Smooth muscle cell (in vitro differentiated cells): ENCODE measurements around the gene NSD1. TPM values are rescaled to one million over a fixed set of nuclear protein-coding genes. Genes with fewer than 3 reads are reported as not detected.

ENCODE experiments used
- DNase-seq: peaks from one replicate; lab custom pipeline; 2025; ENCODE audit not compliant: unreplicated experiment; lab: John Stamatoyannopoulos, UW
- H2AFZ ChIP-seq: fragments of 200-600 bp; sonication (generic); 2 replicates; pipeline ENCODE4 v1.6.0; 2016; ENCODE audit warnings: antibody characterized with exemption, low read depth, mild to moderate bottlenecking
- H3F3A ChIP-seq: fragments of 200-600 bp; sonication (generic); 2 replicates; pipeline ENCODE4 v1.6.0; 2017; ENCODE audit warnings: antibody characterized with exemption, low read depth
- H3K27ac ChIP-seq: fragments of 200-600 bp; sonication (generic); 2 replicates; pipeline ENCODE4 v1.5.1; 2016; ENCODE audit warnings: low read depth, mild to moderate bottlenecking
- H3K27me3 ChIP-seq: fragments of 200-600 bp; sonication (generic); 2 replicates; pipeline ENCODE4 v1.6.1; 2016; ENCODE audit warnings: low read depth, mild to moderate bottlenecking
- H3K36me3 ChIP-seq: fragments of 200-600 bp; sonication (generic); 2 replicates; pipeline ENCODE4 v1.5.1; 2016; ENCODE audit warnings: low read depth
- H3K4me1 ChIP-seq: fragments of 200-600 bp; sonication (generic); 2 replicates; pipeline ENCODE4 v1.5.1; 2016; ENCODE audit warnings: low read depth
- H3K4me2 ChIP-seq: fragments of 200-600 bp; sonication (generic); 2 replicates; pipeline ENCODE4 v1.6.0; 2016; ENCODE audit warnings: mild to moderate bottlenecking
- H3K4me3 ChIP-seq: fragments of 200-600 bp; sonication (generic); 2 replicates; pipeline ENCODE4 v1.5.1; 2016; ENCODE audit warnings: mild to moderate bottlenecking
- H3K79me2 ChIP-seq: fragments of 200-600 bp; sonication (generic); 2 replicates; pipeline ENCODE4 v1.6.0; 2016; ENCODE audit warnings: low read depth, mild to moderate bottlenecking
- H3K9ac ChIP-seq: fragments of 200-600 bp; sonication (generic); 2 replicates; pipeline ENCODE4 v1.6.0; 2016; ENCODE audit warnings: low read depth
- H3K9me3 ChIP-seq: fragments of 200-600 bp; sonication (generic); replicated peaks from 2 replicates; pipeline ENCODE4 v1.5.1; 2016; ENCODE audit warnings: low read depth
- H4K20me1 ChIP-seq: fragments of 200-600 bp; sonication (generic); 2 replicates; pipeline ENCODE4 v1.6.0; 2016; ENCODE audit warnings: low read depth
- CTCF ChIP-seq: fragments of 200-600 bp; sonication (generic); IDR thresholded peaks from 2 replicates; pipeline ENCODE4 v1.5.1; 2017; ENCODE audit warnings: borderline replicate concordance, mild to moderate bottlenecking, antibody characterized with exemption; ENCODE audit not compliant: insufficient read depth, poor library complexity, severe bottlenecking
- WGBS: methylation state at CpG from one replicate; pipeline ENCODE4 v1.1.7; 2016; ENCODE audit warnings: low lambda C conversion rate; 5-methylcytosine and 5-hydroxymethylcytosine counted together
- polyA plus RNA-seq: library from polyadenylated mRNA; unstranded; fragments of >200 nt; fragmentation: Nextera tagmentation; extraction: Ambion mirVana; gene quantifications from 2 replicates; pipeline ENCODE4 v1.2.1, GENCODE V29; 2016
- total RNA-seq: library from RNA; depleted of rRNA; stranded (reverse); fragments of >200 nt; gene quantifications from 2 replicates; pipeline ENCODE4 v1.2.3, GENCODE V29; 2014

NSD1 gene
- total and polyA plus RNA-seq, 2 experiments from 2014 or later = 22.6 to 38.2 TPM

GRCh38 chr5:177316005-177316404 is 182.4 kb downstream of the NSD1 start:
- no peaks in the 10 kb centered on the region for H3K27me3 ChIP-seq
- H3F3A ChIP-seq = peaks cover 3% of the 10 kb centered on the region
- no peaks in the 10 kb centered on the region for H3K36me3 ChIP-seq
- H2AFZ ChIP-seq = no peak overlapping the region
- H3K4me1 ChIP-seq = no peaks in the 10 kb centered on the region
- no peak overlapping the region for H3K9ac ChIP-seq
- no peak overlapping the region for H3K27ac ChIP-seq
- no peak overlapping the region for H3K4me3 ChIP-seq
- TF ChIP-seq CTCF = no peak
- no peaks in the 10 kb centered on the region for H3K9me3 ChIP-seq
- H3K4me2 ChIP-seq = no peak overlapping the region
- H3K79me2 ChIP-seq = no peaks in the 10 kb centered on the region
- peaks cover 39% of the 10 kb centered on the region for H4K20me1 ChIP-seq
- 98% methylated on average over 3 of the region's 3 CpGs for WGBS
- no peak for DNase-seq

- H3K4me1 ChIP-seq = no peaks in the 10 kb centered on the region
- H3K27ac ChIP-seq = no peak overlapping the region
- H3K79me2 ChIP-seq = no peaks in the 10 kb centered on the region
- DNase-seq = peak; percentile 15
- H3K9me3 ChIP-seq = no peaks in the 10 kb centered on the region
- H4K20me1 ChIP-seq = peaks cover 21% of the 10 kb centered on the region
- no peak overlapping the region for H3K4me2 ChIP-seq
- peak; percentile 81 for TF ChIP-seq CTCF
- H3K36me3 ChIP-seq = no peaks in the 10 kb centered on the region
- WGBS = 29% methylated on average over 7 of the region's 7 CpGs
- no peak overlapping the region for H2AFZ ChIP-seq
- no peak overlapping the region for H3K4me3 ChIP-seq
- no peaks in the 10 kb centered on the region for H3K27me3 ChIP-seq
- no peak overlapping the region for H3K9ac ChIP-seq
- H3F3A ChIP-seq = peaks cover 3% of the 10 kb centered on the region
These were observed 184.4 kb downstream of the NSD1 start for GRCh38 chr5:177317959-177318377.

- H3K9me3 ChIP-seq = no peaks in the 10 kb centered on the region
- no peaks in the 10 kb centered on the region for H3K4me1 ChIP-seq
- no peak overlapping the region for H2AFZ ChIP-seq
- 94% methylated on average over 14 of the region's 14 CpGs for WGBS
- no peak overlapping the region for H3K4me3 ChIP-seq
- H3K27me3 ChIP-seq = no peaks in the 10 kb centered on the region
- no peaks in the 10 kb centered on the region for H3K79me2 ChIP-seq
- H3K9ac ChIP-seq = no peak overlapping the region
- H3F3A ChIP-seq = peaks cover 3% of the 10 kb centered on the region
- no peaks in the 10 kb centered on the region for H3K36me3 ChIP-seq
- no peak overlapping the region for H3K27ac ChIP-seq
- DNase-seq = no peak
- H4K20me1 ChIP-seq = peaks cover 17% of the 10 kb centered on the region
- no peak overlapping the region for H3K4me2 ChIP-seq
- TF ChIP-seq CTCF = no peak
These were observed 186.5 kb downstream of the NSD1 start for GRCh38 chr5:177319913-177320588.

- DNase-seq = no peak
- no peak overlapping the region for H3K27ac ChIP-seq
- WGBS = 96% methylated on average over 7 of the region's 7 CpGs
- H3K9me3 ChIP-seq = no peaks in the 10 kb centered on the region
- no peaks in the 10 kb centered on the region for H3K4me1 ChIP-seq
- H3K9ac ChIP-seq = no peak overlapping the region
- peaks cover 3% of the 10 kb centered on the region for H3F3A ChIP-seq
- no peak overlapping the region for H3K4me2 ChIP-seq
- H3K79me2 ChIP-seq = no peaks in the 10 kb centered on the region
- H2AFZ ChIP-seq = no peak overlapping the region
- no peak overlapping the region for H3K4me3 ChIP-seq
- no peak for TF ChIP-seq CTCF
- H4K20me1 ChIP-seq = peaks cover 25% of the 10 kb centered on the region
- H3K27me3 ChIP-seq = no peaks in the 10 kb centered on the region
- H3K36me3 ChIP-seq = no peaks in the 10 kb centered on the region
These were observed 187.3 kb downstream of the NSD1 start for GRCh38 chr5:177320879-177321278.
